Endothelial cell of umbilical vein (primary cell): ENCODE results near the gene CARD19.

ENCODE experiments used
- CTCF ChIP-seq, 2 donors: IDR thresholded peaks; 1 replicate in 1 of 2; 2 replicates in 1 of 2; pipeline ENCODE4 v1.5.1; 2011; ENCODE audit warnings: low read length in 2 of 2, mild to moderate bottlenecking in 2 of 2, moderate library complexity in 2 of 2, control low read depth in 1 of 2, inconsistent platforms in 1 of 2, low read depth in 1 of 2; ENCODE audit not compliant: insufficient read depth in 1 of 2; ENCODE audit errors: extremely low read depth in 1 of 2
- POLR2A ChIP-seq: IDR thresholded peaks from 2 replicates; pipeline ENCODE4 v1.6.1; 2012; ENCODE audit warnings: low read depth, mild to moderate bottlenecking, control low read depth, low read length

GRCh38 chr9:93119703-93119952 lies 23.6 kb downstream of the CARD19 start:
- TF ChIP-seq POLR2A (no peak), CTCF (IDR thresholded peaks at IDR 0.05; ENCODE audit: extremely low read depth in 1 of 2, insufficient read depth in 1 of 2, low read depth in 1 of 2, low read length in 2 of 2) (no peak)
